Naive B cell (primary cell): Measurements from ENCODE around the gene OPN4. TPM values are rescaled to one million over a fixed set of nuclear protein-coding genes. Genes with fewer than 3 reads are reported as not detected.

ENCODE experiments used
- ATAC-seq, 2 donors: fragments of 150-1000 bp; cut with Tn5 transposase; 2 replicates each; pipeline ENCODE4 v1.10.0; 2021; ENCODE audit warnings: low read depth in 2 of 2, mild to moderate bottlenecking in 2 of 2, moderate library complexity in 2 of 2
- DNase-seq: peaks from one replicate; pipeline ENCODE4 v3.0.0; 2022
- H3K27ac Mint-ChIP-seq, 6 donors: one replicate each; pipeline ENCODE4 v1.8.0; 2020 to 2022; ENCODE audit warnings: mild to moderate bottlenecking in 6 of 6, mixed read lengths in 6 of 6, moderate library complexity in 5 of 6, inconsistent platforms in 2 of 6
- H3K27me3 Mint-ChIP-seq, 3 donors: one replicate each; pipeline ENCODE4 v1.8.0; 2021 to 2022; ENCODE audit warnings: mixed read lengths in 3 of 3, mild to moderate bottlenecking in 1 of 3
- H3K36me3 Mint-ChIP-seq, 2 donors: one replicate each; pipeline ENCODE4 v1.8.0; 2020 to 2022; ENCODE audit warnings: mixed read lengths in 2 of 2, inconsistent platforms in 1 of 2, mild to moderate bottlenecking in 1 of 2
- H3K4me1 Mint-ChIP-seq, 3 donors: one replicate each; pipeline ENCODE4 v1.8.0; 2020 to 2022; ENCODE audit warnings: mixed read lengths in 3 of 3, inconsistent platforms in 1 of 3, mild to moderate bottlenecking in 1 of 3, moderate library complexity in 1 of 3
- H3K4me3 Mint-ChIP-seq, 8 donors: one replicate each; pipeline ENCODE4 v1.8.0; 2020 to 2022; ENCODE audit warnings: mild to moderate bottlenecking in 8 of 8, mixed read lengths in 8 of 8, moderate library complexity in 8 of 8, inconsistent platforms in 2 of 8
- H3K9me3 Mint-ChIP-seq, 7 donors: one replicate each; pipeline ENCODE4 v1.8.0; 2020 to 2022; ENCODE audit warnings: mixed read lengths in 7 of 7, mild to moderate bottlenecking in 5 of 7, inconsistent platforms in 2 of 7, moderate library complexity in 1 of 7
- polyA plus RNA-seq, 6 donors: library from polyadenylated mRNA; unstranded; fragments of 300-500 nt; fragmentation: Illumina TruSeq; gene quantifications; one replicate each; pipeline ENCODE4 v1.2.3, GENCODE V29; 2021; ENCODE audit warnings: low read depth in 6 of 6

Gene OPN4
- polyA plus RNA-seq, 6 donors from 2014 or later = not detected

DNA sequence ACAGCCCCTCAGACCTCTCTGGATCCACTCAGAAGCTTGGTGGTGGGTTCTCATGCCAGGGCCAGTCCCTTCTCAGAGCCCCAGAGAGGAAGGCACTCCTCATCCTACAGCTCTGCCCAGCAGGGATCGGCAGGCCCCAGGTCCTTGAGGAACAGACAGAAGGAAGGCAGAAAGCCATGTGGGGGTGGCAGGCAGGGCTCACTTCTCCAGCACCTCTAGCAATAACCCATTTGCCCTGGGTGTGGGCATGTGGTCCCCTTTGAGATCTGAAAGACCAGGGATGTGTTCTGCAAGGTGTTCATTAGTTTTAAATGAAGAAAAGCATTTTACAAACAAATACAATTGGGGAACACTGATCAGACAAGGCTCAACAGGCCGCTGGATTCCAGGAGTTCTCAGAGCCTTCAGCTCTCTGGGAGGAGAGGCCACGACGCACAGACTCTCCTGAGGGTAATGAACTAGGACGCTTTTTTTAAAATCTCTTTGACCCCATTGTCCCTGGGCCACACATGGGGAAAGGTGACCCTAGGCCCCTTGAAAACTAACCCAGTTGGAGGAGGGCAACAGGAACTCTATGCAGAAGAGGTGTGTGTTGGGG, 54.5 kb downstream of the OPN4 start:
- Mint-ChIP-seq H3K27ac (peak overlapping the region in 1 of 6 donors; percentile 20), H3K4me1 (peaks cover 15 to 20% (median 17%) of the 10 kb centered on the region in 3 donors), H3K9me3 (peaks cover 0 to 4% (median 0%) of the 10 kb centered on the region in 7 donors), H3K27me3 (peaks cover 0 to 8% (median 0%) of the 10 kb centered on the region in 3 donors), H3K36me3 (peaks cover 0 to 8% of the 10 kb centered on the region in 2 donors), H3K4me3 (peak overlapping the region in 2 of 8 donors; percentile 33 to 82)
- ATAC-seq (no peak), DNase-seq (no peak)

DNA sequence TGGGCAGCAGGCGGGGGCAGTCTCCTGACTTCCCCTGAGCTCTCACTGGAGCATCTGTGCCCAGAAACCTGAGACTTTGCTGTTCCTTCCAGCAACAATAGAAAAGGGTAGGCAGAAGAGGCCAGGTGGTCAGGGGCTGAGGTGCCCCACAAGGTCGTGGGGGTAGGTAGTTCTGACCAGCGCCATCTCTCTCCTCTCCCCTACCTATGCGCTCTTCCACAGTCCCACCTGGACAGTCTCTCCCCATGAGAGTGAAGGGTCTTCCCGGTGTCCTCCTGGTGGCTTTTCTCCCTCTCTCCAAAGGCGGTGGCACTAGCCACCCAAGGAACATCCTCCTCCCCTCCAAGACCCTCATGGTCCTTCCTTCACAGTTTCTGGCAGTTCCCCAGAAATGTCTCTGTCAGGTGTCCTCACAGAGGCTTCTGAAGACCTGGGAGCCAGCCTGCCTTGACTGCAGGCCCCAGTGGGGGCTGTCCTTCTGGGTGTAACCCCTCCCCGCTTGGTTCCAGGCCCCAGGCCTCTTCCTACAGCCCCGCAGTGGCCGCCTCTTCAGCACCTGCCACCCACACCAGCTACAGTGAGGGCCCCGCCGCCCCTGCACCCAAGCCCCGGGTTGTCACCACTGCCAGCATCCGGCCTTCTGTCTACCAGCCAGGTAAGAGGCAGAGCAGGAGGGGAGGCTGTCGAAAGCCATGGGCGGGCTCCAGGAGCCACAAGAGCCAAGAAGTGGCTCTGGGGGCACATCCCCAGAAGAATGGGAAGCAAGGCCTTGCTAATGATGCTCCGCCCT, 55.2 kb downstream of the OPN4 start:
- DNase-seq (no peak), ATAC-seq (no peak)
- Mint-ChIP-seq H3K9me3 (peaks cover 0 to 4% (median 0%) of the 10 kb centered on the region in 7 donors), H3K27ac (peak overlapping the region in 5 of 6 donors; percentile 16 to 95 (median 72)), H3K36me3 (peaks cover 0 to 8% of the 10 kb centered on the region in 2 donors), H3K4me3 (peak overlapping the region; percentile 84 to 95 (median 85)), H3K27me3 (peaks cover 0 to 8% (median 4%) of the 10 kb centered on the region in 3 donors), H3K4me1 (peaks cover 15 to 20% (median 17%) of the 10 kb centered on the region in 3 donors)

DNA sequence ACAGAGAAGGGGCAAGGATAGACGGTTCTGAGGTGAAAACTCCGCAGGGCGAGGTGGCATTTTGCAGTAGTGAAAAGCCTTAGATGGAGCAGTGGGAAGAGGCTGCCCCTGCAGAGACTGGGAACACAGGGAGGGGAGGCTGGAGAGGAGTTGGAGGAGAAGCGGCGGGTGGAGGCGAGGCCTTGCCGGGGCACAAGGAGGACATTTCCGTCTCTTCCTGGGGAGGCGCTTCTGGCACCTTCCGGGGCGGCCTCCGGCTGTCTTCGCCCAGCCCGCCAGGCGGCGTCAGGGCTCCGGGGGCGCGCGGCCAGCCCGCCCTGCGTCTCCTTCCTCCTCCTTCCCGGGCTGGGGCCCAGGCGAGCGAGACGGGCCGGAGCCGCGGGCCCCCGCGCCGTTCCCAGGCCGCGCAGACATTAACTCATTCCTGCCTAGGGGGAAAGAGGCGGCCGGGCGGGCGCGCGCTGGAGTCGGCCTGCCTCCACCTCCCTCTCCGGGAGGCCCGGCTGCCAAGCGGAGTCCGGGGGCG, 56.7 kb downstream of the OPN4 start:
- peak overlapping the region; percentile 84 to 95 (median 86) for H3K4me3 Mint-ChIP-seq
- H3K4me1 Mint-ChIP-seq = peaks cover 15 to 20% (median 17%) of the 10 kb centered on the region in 3 donors
- DNase-seq (peak; percentile 74), ATAC-seq (peak; percentile 83 to 85)
- peaks cover 0 to 19% (median 4%) of the 10 kb centered on the region in 3 donors for H3K27me3 Mint-ChIP-seq
- H3K9me3 Mint-ChIP-seq = peaks cover 0 to 4% (median 0%) of the 10 kb centered on the region in 7 donors
- H3K27ac Mint-ChIP-seq = peak overlapping the region in 5 of 6 donors; percentile 90 to 97 (median 95)
- H3K36me3 Mint-ChIP-seq = peaks cover 0 to 8% of the 10 kb centered on the region in 2 donors

DNA sequence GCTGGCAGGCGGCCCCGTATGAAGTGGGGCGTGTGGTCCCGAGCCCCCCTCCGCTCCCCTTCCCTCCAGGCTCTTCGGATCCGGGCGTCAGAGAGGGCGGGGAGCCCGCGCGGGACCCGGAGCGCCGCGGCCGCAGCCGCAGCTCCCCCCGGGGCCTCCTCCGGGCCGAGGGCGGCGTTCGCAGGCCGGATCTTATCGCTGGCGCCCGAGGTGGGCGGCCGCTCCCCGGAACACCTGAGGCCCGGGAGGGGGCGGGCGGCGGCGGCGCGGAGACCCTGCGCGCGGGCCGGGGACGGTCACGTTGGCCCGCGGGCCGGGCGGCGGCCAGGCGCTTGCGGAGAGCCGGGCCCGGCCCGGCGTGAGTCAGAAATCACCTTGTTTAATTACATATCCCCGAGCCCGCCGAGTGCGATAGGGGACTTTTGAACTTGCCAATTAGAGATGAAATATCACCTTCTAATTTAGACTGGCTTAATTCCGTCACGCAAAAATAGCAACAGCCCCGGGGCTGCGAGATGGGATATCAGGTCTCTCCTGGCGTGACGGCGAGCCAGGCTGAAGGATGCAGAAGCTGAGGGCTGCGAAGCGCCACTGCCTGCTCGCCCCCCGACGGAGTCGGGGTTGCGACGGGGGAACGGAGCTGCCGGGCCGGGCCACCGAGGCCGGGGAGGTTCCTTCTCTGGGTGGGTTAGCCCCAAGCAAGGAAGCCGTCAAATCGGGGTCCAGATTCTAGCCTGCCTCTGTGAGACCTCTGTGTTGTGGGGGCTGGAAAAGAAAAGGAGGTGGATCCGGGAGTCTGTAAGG, 57.4 kb downstream of the OPN4 start:
- Mint-ChIP-seq H3K4me3 (peak overlapping the region; percentile 84 to 96 (median 91)), H3K4me1 (peaks cover 15 to 20% (median 17%) of the 10 kb centered on the region in 3 donors), H3K9me3 (peaks cover 0 to 4% (median 0%) of the 10 kb centered on the region in 7 donors), H3K36me3 (peaks cover 0 to 8% of the 10 kb centered on the region in 2 donors), H3K27ac (peak overlapping the region; percentile 88 to 97 (median 95)), H3K27me3 (peaks cover 0 to 17% (median 4%) of the 10 kb centered on the region in 3 donors)
- peak; percentile 56 for DNase-seq
- peak; percentile 38 to 43 for ATAC-seq

DNA sequence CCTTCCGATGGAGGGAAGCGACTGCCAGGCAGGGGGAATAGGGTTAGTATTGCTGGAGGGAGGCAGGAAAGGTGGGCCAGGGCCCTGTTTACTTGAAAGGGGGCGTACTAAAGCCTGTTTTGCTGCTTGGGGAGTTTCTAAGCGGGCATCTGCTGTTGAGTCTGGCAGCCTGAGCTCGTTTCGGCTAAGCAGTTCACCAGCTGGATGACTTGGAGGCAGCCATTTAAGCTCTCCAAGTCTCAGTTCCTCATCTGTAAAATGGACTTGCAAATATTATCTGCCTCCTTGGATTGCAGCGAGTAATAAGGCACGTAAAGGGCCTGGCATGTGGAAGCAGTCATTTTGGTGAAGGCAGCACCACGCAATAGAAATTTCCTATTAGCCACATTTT, 58.0 kb downstream of the OPN4 start:
- peak; percentile 32 to 45 for ATAC-seq
- Mint-ChIP-seq H3K4me3 (peak overlapping the region; percentile 83 to 96 (median 91)), H3K27me3 (peaks cover 0 to 12% (median 5%) of the 10 kb centered on the region in 3 donors)

DNA sequence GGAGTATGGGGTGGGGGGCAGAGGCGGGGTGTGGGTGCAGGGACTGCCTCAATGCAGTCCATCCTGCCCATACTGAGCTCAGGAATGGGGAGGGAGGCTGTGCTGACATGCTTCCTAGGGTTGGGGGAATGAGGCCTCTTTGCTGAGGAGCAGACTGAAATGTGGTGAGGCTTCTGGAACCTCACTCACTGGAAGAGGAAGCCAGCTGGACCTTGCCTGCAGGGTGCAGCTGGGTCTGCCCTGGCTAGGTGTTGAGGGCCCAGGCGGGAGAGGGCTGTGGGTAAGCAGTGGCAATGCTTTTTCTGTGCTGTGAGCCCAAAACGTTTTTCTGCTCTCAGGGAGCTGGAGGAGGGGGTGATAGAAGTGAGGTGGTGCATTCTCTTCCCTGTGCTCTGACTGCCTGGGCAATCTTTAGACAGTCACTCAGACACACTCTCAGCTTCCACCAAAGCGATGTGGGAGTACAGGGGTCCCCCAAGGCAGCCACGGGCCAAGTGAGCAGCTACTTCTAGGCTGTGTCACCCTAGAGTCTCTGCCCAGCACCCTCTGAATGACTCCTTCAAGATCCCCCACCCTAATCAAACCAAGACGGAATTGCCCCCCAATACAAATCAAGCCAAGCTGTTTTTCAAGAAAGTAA, 60.9 kb downstream of the OPN4 start:
- Mint-ChIP-seq H3K27me3 (peaks cover under 1 to 38% (median 15%) of the 10 kb centered on the region in 3 donors), H3K4me1 (peaks cover 11 to 16% (median 15%) of the 10 kb centered on the region in 3 donors), H3K27ac (peak overlapping the region in 1 of 6 donors; percentile 39), H3K9me3 (peaks cover 0 to 2% (median 0%) of the 10 kb centered on the region in 7 donors), H3K36me3 (peaks cover 0 to 1% of the 10 kb centered on the region in 2 donors), H3K4me3 (no peak overlapping the region)
- ATAC-seq (no peak), DNase-seq (no peak)

More for the DNA sequence above, 58.0 kb downstream of the OPN4 start:
- peak; percentile 23 for DNase-seq
- Mint-ChIP-seq H3K4me1 (peaks cover 15 to 20% (median 17%) of the 10 kb centered on the region in 3 donors), H3K9me3 (peaks cover 0 to 4% (median 0%) of the 10 kb centered on the region in 7 donors), H3K36me3 (peaks cover 0 to 8% of the 10 kb centered on the region in 2 donors), H3K27ac (peak overlapping the region; percentile 87 to 97 (median 92))

DNA sequence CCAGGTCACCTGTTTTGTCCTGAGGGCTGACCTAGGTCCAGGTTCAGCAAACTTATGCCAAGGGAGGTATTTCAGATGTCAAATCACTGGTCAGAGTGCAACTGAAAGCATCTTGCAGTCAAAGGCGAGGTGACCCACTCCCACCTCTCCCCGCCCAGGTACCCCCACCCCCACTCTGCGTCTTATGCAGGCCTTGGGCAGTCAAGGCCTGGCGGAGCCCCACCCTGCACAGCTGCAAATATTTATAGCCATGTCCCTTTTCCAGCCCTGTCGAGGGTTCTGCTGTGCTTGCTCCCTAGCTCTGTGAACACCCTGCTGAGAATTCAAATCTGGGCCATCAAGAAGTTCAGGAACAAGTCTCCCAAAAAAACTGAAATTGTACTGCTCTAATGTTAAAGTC, 61.5 kb downstream of the OPN4 start:
- Mint-ChIP-seq H3K4me3 (peak overlapping the region in 1 of 8 donors; percentile 29), H3K36me3 (no peaks in the 10 kb centered on the region), H3K4me1 (peaks cover 7 to 11% (median 9%) of the 10 kb centered on the region in 3 donors), H3K9me3 (no peaks in the 10 kb centered on the region), H3K27me3 (peaks cover 6 to 44% (median 20%) of the 10 kb centered on the region in 3 donors), H3K27ac (no peak overlapping the region)
- ATAC-seq = no peak
- no peak for DNase-seq

Other genes starting within 250 kb of the OPN4 start
- 10 to 100 TPM; 19.7 to 40.0 (median 32.7) TPM for gene WAPL, start 132.8 kb upstream of the OPN4 start, polyA plus RNA-seq
- under 1 TPM in 1 of 6 donors, not detected in 5; 0.24 TPM for gene LDB3, start 14.0 kb downstream of the OPN4 start, polyA plus RNA-seq
- 1 to 10 TPM in 4 of 6 donors, under 1 TPM in 1, not detected in 1; 0.73 to 3.4 (median 1.2) TPM for gene BMPR1A, start 102.1 kb downstream of the OPN4 start, polyA plus RNA-seq